ENCODE measurements around the gene PDE11A.
"Not testable (repeated sequence)": the region's sequence is repeated elsewhere in the genome, so short reads cannot be mapped to it uniquely, and the experiment has no call there.

Gene PDE11A

DNA sequence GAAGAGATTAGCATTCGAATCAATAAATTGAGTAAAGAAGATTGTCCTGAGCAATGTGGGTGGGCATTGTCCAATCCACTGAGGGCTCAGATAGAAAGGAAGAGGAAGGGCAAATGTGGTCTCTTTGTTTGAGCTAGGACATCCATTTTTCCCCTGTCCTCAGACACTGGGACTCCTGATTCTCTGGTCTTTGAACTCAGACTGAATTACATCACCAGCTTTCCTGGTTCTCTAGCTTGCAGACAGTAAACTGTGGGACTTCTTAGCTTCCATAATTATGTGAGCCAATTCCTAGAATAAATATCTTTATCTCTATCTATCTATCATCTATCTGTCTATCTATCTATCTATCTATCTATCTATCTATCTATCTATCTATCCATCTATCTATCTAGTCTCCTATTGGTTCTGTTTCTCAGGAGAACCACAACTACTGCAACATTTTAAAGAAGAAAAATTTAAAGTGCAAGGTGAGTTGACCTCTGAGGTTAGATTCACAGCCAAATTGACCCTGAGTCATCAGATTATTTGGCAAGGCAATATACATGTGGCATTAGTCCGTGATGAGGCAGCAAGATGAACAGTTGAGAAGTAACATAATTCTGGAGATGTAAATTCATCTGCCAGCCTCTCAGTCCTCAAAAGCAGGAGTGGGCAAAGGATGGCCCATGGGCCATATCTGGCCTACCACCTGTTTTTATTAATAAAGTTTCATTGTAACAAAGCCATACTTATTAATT, 191.4 kb downstream of the PDE11A start:
- DNase-seq, result no peak

- DNase-seq, result no peak
These were observed 192.3 kb downstream of the PDE11A start for GRCh38 chr2:177880285-177880684.

DNA sequence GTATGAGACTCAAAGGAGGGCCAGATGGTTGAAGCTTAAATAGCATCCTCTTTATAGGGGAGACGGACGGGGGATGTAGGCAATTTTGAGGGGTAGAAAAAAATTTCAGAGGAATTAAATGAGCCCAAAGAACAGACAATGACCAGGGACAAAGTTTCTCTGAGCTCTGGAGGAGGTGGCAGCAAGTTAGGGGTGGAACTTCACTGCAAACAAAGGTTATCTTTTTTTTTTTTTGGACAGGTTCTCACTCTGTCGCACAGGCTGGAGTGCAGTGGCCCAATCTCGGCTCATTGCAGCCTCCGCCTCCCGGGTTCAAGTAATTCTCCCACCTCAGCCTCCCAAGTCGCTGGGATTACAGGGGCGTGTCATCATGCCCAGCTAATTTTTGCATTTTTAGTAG, 195.6 kb downstream of the PDE11A start:
- DNase-seq, result no peak

DNA sequence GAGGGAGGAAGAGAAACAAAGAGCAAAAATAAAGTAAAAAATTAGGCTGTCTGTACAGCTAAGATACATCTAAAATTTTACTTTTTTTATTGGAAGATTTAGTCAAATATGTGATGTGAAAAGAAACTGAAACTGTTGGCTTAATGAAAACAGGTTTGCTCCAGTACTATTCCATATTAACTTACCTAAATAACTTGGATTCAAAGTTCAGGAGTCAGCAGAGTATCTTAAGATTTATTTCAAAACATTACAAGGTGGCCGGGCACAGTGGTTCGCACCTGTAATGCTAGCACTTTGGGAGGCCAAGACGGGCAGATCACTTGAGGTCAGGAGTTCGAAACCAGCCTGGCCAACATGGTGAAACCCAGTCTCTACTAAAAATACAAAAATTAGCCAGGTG, 197.9 kb downstream of the PDE11A start:
- no peak for DNase-seq

- DNase-seq, result no peak
These were observed 198.7 kb downstream of the PDE11A start for GRCh38 chr2:177873915-177874314.

GRCh38 chr2:177872286-177872685, 200.3 kb downstream of the PDE11A start:
- no peak for DNase-seq

- DNase-seq, result no peak
These were observed 202.7 kb downstream of the PDE11A start for GRCh38 chr2:177869912-177870311.

- DNase-seq, result no peak
These were observed 203.4 kb downstream of the PDE11A start for GRCh38 chr2:177869209-177869608.

DNA sequence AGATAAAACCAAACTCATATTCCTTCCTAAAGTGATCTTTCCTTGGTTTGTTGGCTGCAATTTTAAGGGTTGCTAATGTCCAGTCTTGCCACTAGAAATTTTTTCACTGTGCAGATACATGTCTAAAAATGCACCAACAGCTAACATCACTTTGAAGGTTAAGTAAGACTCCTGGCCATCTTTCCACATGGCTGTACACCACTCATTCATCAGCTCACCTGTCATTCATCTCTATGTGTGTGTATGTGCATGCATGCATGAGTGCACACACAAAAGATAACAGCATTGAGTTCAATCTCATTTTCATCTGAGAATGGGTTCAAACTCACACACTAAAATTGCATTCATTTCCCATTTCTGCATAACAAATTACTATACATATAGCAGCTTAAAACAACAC, 203.8 kb downstream of the PDE11A start:
- DNase-seq, result no peak

- no peak for DNase-seq
These were observed 215.0 kb downstream of the PDE11A start for GRCh38 chr2:177857538-177857937.

DNA sequence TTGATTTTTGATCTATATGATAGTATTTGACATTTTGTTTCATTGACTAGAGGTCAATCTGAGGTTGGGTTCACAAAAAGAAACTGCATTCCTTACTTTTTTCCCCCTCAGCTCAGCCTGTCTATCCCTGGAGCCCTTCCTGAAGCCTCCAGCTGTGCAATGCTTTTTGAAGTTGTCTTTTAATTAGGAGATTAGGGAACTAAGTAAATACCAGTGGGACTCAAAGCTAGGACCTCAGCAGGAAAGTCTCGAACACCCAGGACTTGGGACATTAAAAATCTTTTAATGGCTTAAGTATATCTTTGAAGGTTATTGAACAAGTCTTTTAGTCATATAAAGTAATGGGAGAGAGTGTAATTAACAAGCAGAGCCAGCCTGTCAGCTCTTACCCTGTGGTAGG, 220.2 kb downstream of the PDE11A start:
- DNase-seq, result no peak

DNA sequence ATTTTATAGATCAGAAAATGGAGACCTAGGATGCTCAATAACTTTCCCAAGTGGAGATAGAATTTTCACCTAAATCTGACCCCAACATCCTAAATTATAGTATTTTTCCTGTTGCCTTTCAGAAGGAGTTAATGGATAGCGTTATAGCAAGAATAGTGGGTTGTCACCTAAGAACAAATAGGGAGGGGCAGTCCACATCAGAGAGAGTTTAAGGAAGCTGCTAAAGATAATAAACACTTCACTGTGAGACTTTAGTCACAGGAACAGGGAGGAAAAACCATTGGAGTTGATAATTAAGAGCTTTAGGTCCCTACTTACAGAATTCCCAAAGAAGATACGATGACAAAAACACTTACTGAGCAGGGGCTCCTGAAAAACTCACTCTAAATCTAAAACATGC, 229.4 kb downstream of the PDE11A start:
- DNase-seq, result no peak

GRCh38 chr2:177842243-177842642, 230.3 kb downstream of the PDE11A start:
- no peak for DNase-seq

- not testable (repeated sequence) for DNase-seq
These were observed 237.0 kb downstream of the PDE11A start for GRCh38 chr2:177835418-177836204.

GRCh38 chr2:177832611-177833433, 239.8 kb downstream of the PDE11A start:
- DNase-seq, result no peak

DNA sequence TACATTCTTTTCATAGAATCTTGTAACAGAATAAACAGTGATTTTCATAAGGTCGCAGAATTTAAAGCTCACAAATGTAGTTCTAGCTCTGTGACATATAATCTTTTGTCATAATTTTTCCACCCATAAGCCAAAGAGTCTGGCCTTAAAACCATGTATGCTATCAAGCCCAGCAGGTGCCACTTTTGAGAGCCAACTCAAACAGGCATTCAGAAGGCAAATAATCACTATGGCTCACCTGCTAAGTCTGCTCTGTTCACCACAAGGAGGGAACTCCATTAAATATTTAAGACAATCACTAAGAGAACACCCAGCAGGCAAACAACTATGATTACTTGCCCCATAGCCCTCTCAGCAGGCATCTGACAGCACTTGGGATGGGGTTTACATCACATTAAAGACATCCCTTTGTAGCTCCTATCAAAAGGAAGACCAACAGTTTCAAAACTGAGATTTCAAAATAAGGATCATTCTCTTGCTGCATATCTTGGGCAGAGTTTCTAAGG, 241.6 kb downstream of the PDE11A start:
- no peak for DNase-seq

DNA sequence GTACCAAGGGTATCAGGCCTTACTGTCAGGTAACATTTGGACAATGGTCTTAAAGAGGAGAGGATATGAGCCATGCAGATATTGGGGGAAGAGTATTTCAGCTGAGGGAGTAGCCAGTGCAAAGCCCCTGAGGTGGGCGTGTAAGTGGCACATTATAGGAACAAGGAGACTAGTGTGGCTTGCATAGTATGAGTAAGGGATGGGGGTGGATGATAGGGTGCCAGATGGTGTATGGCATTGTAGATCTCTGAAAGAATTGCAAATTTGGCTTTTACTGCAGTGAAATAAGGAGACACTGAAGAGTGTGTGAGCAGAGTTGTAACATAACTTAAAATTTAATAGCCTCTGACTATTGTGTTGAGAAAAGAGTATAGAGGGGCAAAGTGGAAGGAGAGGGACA, 244.0 kb downstream of the PDE11A start:
- no peak for DNase-seq

DNA sequence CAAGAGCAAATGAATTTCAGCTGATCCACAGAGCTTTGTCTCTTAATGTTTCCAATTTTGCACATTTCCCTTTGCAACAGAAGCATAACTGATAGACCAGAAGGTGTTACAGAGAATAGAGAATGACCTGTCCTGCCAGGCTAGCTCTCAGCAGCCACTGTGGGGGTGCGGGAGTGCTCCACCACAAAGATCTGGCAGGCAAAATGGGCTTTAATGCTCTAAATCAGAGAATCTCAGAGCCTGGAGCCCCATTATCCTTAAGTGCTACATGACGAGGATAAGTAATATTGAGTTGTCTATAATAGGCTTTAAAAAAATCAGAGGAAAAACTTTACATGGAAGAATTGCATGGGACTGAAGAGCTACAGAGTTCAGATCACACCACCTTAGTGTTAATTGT, 245.7 kb downstream of the PDE11A start:
- no peak for DNase-seq

DNA sequence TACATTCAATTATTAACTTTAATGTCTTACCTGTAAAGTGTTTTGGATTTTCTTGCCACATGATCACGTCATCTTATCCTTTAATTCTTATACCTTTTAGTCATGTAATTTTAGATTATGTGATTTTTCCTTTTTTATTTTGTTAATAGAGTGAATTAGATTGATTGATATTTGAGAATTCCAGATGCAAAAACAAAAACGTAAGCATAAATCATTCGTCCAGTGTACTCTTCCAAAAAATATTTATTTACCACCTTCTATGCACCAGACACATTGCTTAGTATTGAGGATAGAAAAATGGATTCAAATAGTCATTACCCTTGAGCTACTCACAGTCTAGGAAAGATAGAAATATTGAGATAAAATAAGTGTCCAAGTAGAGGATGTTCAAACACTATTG, 249.6 kb downstream of the PDE11A start:
- DNase-seq, result no peak

GRCh38 chr2:177818412-177818811, 254.2 kb downstream of the PDE11A start:
- no peak for DNase-seq

- DNase-seq, result no peak
These were observed 255.3 kb downstream of the PDE11A start for GRCh38 chr2:177817300-177817699.

- DNase-seq, result no peak
These were observed 255.8 kb downstream of the PDE11A start for GRCh38 chr2:177816766-177817165.

- DNase-seq, result no peak
These were observed 259.7 kb downstream of the PDE11A start for GRCh38 chr2:177812713-177813396.

All from DMS79 treated with DMSO at 0.1 percent for 48 hours (cell line).